ENCODE results near the gene LRRC25.
"Not testable (repeated sequence)": the region's sequence is repeated elsewhere in the genome, so short reads cannot be mapped to it uniquely, and the experiment has no call there.

LRRC25 gene

DNA sequence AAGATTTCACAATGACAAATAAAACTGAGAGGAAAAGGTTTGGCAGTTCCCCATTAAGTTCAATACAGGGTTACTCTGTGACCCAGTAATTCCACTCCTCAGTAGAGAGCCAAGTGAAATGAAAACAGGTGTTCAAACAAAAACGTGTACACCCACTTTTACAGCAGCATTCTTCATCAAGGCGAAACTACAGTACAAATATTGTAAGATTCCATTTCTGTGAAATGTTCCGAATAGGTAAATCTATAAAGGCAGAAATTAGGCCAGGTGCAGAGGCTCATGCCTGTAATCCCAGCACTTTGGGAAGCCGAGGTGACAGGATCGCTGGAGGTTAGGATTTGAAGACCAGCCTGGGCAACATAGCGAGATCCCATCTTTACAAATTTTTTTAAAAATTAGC, 20.4 kb downstream of the LRRC25 start:
- Histone ChIP-seq H3K9me3 (replicated peaks; ENCODE audit: low read length) (no peaks in the 10 kb centered on the region), H3K36me3 (ENCODE audit: insufficient read depth, low read length) (no peaks in the 10 kb centered on the region), H3K4me3 (ENCODE audit: low read length) (no peak overlapping the region), H3K4me1 (ENCODE audit: control insufficient read depth, insufficient read depth, low read length) (peaks cover 35% of the 10 kb centered on the region), H3K27me3 (ENCODE audit: control insufficient read depth, insufficient read depth, low read length) (no peaks in the 10 kb centered on the region), H3K9ac (ENCODE audit: low read depth, low read length) (no peak overlapping the region), H3K4me2 (ENCODE audit: low read length) (no peak overlapping the region)

DNA sequence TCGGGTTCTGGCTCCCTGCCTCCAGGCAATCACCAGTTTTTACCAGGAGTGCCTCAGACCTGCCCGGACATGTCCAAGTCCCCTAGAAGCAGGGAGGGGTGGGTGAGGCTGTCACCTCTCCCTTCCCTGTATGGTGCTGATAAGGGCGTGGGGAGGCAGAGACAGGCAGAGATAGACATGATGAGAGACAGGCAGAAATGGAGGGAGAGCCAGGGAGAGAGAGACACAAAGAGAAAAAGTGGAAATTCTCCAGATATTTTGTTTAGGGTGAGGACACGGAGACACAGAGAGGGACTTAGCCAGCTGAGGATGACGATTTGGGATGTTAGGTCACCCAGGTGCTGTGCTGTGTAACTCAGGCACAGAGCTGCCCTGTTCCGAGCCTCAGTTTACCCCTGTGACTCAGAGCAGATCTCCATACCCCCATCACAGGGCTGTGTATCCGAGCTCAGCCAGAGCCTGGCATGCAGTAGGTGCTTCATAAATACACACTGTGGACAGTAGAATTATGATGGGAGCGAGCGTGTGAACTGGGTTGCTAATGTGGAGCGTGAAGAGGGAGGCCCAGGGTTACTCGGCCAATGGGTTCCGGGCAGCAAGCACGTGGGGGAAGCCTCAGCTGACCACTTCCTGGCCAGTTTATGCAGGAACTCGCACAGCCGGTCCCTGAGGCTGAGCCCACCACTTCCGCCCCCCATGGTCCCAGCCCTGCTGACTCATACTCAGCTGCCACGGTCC, 23.4 kb downstream of the LRRC25 start:
- peak overlapping the region; percentile 0 for H3K4me3 ChIP-seq (ENCODE audit: low read length)
- H3K27me3 ChIP-seq (ENCODE audit: control insufficient read depth, insufficient read depth, low read length) = no peaks in the 10 kb centered on the region
- peaks cover 25% of the 10 kb centered on the region for H3K4me1 ChIP-seq (ENCODE audit: control insufficient read depth, insufficient read depth, low read length)
- peak overlapping the region; percentile 70 for H3K9ac ChIP-seq (ENCODE audit: low read depth, low read length)
- no peaks in the 10 kb centered on the region for H3K9me3 ChIP-seq (replicated peaks; ENCODE audit: low read length)
- H3K36me3 ChIP-seq (ENCODE audit: insufficient read depth, low read length) = no peaks in the 10 kb centered on the region
- H3K4me2 ChIP-seq (ENCODE audit: low read length) = peak overlapping the region; percentile 43

DNA sequence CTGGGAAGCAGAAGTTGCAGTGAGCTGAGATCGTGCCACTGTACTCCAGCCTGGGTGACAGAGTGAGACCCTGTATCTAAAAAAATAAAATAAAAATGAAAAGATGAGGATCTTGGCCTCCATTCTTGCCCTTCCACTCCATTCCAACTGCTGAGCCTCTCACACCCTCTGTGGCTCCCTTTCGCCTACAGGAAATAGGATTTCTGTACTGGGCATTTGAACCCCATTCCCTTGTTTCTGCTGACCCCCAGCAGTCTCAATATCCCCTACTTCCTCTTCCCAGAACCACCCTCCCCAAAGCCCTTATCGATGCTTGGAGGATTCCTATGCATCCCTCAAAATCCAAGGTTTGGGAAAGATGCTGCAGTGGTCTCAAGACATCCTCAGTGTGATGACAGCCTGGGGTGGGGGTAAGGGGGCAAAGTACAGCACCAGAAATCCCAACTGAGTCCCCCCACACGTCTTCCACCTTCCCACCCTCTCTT, 24.0 kb downstream of the LRRC25 start:
- H3K4me3 ChIP-seq (ENCODE audit: low read length) = no peak overlapping the region

DNA sequence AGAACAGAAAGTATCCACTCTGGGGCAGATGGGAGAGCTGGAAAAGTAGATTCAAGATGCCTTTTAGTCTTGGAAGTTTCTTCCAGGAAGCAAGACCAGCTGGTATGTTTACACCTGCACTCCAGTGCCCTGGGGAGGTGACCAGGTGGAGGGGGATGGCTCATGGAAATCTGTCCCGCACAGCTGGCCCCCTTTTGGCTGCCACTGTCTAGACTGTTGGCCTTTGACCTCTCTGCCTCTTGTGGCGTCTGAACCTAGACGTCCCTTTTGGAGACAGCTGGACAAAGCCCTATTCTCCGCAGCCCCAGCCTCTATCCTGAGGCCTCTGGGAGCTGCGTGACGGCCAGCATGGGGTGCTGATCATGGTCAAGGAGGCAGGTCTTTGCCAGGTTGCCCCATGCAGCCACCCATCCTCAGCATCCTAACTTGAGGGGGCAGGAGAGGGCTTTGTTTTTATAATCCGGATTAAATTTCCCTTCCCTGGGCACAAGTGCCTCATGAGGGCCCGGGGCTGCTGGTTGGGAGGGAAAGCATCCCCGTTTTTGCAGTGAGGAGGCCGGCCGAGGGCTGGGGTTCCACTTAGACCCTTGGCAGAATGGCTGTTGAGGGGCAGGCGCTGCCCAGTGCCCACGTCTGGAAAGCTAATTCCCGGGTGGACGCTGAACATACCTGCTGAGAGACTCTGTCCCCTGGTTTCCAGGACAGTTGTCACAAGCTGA, 28.8 kb downstream of the LRRC25 start:
- Histone ChIP-seq H3K36me3 (ENCODE audit: insufficient read depth, low read length) (no peaks in the 10 kb centered on the region), H3K4me2 (ENCODE audit: low read length) (no peak overlapping the region), H3K9ac (ENCODE audit: low read depth, low read length) (no peak overlapping the region), H3K27me3 (ENCODE audit: control insufficient read depth, insufficient read depth, low read length) (no peaks in the 10 kb centered on the region), H3K4me1 (ENCODE audit: control insufficient read depth, insufficient read depth, low read length) (peaks cover 19% of the 10 kb centered on the region), H3K9me3 (replicated peaks; ENCODE audit: low read length) (no peaks in the 10 kb centered on the region), H3K4me3 (ENCODE audit: low read length) (no peak overlapping the region)

More for the DNA sequence above, 24.0 kb downstream of the LRRC25 start:
- Histone ChIP-seq H3K9me3 (replicated peaks; ENCODE audit: low read length) (no peaks in the 10 kb centered on the region), H3K36me3 (ENCODE audit: insufficient read depth, low read length) (no peaks in the 10 kb centered on the region), H3K4me1 (ENCODE audit: control insufficient read depth, insufficient read depth, low read length) (peaks cover 20% of the 10 kb centered on the region), H3K9ac (ENCODE audit: low read depth, low read length) (peak overlapping the region; percentile 70), H3K27me3 (ENCODE audit: control insufficient read depth, insufficient read depth, low read length) (no peaks in the 10 kb centered on the region), H3K4me2 (ENCODE audit: low read length) (no peak overlapping the region)

DNA sequence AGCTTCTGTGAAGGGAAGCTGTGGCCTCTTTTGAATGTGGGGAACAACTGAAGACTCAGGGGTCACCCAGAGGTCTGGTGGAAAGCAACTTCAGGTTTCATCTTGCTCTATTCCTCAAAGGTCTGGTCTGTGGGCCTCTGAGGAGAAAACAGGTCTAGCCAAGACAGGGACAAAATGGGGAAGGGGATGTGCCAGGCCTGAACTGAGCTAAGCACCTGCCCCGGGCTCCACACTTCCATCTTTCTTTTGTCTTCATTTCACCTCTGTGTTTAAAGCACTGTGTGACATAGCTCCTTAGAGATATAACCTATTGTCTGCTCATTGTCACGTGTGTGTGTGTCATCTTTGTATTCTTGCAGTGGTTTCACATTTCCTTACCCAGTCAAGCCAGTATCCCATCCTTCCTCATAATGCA, 31.4 kb downstream of the LRRC25 start:
- Histone ChIP-seq H3K36me3 (ENCODE audit: insufficient read depth, low read length) (no peaks in the 10 kb centered on the region), H3K4me2 (ENCODE audit: low read length) (no peak overlapping the region), H3K4me3 (ENCODE audit: low read length) (no peak overlapping the region), H3K27me3 (ENCODE audit: control insufficient read depth, insufficient read depth, low read length) (no peaks in the 10 kb centered on the region), H3K4me1 (ENCODE audit: control insufficient read depth, insufficient read depth, low read length) (peaks cover 16% of the 10 kb centered on the region), H3K9me3 (replicated peaks; ENCODE audit: low read length) (no peaks in the 10 kb centered on the region), H3K9ac (ENCODE audit: low read depth, low read length) (no peak overlapping the region)

DNA sequence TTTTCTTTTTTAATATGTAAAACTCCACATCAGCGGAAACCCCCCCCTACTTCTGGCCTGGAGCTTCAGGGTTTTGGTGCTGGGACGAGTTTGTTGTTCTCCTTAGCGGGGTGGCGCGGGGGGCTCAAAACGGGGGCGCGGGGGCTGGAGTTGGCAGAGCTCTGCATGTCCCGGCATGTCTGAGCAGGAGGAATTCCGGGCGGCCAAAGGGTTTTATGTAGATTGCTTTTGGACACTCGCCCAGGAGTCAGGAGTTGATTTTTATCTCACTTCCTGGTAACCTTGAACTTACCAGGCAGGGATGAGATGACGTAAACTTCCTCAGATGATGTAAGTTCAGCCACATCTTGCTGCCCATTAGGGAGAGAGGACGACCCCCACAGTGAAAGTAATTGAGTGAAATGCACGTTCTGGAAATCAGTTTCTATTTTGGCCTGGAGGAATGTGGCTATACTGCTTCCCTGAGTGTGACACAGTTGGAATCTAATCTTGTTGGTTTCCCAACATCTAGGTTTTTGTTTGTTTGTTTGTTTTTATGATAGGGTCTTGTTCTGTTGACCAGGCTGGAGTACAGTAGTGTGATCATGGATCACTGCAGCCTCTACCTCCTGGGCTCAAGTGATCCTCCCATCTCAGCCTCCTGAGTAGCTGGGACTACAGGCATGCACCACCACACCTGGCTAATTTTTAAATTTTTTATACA, 32.4 kb downstream of the LRRC25 start:
- Histone ChIP-seq H3K4me3 (ENCODE audit: low read length) (no peak overlapping the region), H3K4me2 (ENCODE audit: low read length) (peak overlapping the region; percentile 59), H3K4me1 (ENCODE audit: control insufficient read depth, insufficient read depth, low read length) (peaks cover 16% of the 10 kb centered on the region), H3K9ac (ENCODE audit: low read depth, low read length) (peak overlapping the region; percentile 66), H3K9me3 (replicated peaks; ENCODE audit: low read length) (no peaks in the 10 kb centered on the region), H3K36me3 (ENCODE audit: insufficient read depth, low read length) (no peaks in the 10 kb centered on the region), H3K27me3 (ENCODE audit: control insufficient read depth, insufficient read depth, low read length) (no peaks in the 10 kb centered on the region)

DNA sequence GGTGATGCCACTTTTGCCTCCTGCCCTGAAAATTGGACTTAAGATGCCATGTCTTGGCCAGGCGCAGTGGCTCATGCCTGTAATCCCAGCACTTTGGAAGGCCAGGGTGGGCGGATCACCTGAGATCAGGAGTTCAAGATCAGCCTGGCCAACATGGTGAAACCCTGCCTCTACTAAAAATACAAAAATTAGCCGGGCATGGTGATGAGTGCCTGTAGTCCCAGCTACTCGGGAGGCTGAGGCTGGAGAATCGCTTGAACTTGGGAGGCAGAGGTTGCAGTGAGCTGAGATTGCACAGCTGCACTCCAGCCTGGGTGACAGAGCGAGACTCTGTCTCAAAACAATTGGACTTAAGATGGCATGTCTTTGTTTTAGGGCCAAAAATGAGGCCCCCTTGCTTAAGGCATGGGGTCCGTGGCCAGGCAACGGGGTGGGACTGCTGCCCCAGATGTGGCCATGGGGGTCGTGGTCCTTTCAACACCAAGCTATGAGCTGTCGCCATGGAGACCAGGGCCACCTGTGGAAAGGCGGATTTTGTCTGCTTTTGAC, 33.1 kb downstream of the LRRC25 start:
- H3K27me3 ChIP-seq (ENCODE audit: control insufficient read depth, insufficient read depth, low read length); H3K9me3 ChIP-seq (replicated peaks; ENCODE audit: low read length); H3K4me3 ChIP-seq (ENCODE audit: low read length); H3K36me3 ChIP-seq (ENCODE audit: insufficient read depth, low read length): not testable (repeated sequence)
- peak overlapping the region; percentile 59 for H3K4me2 ChIP-seq (ENCODE audit: low read length)
- peak overlapping the region; percentile 66 for H3K9ac ChIP-seq (ENCODE audit: low read depth, low read length)
- peaks cover 16% of the 10 kb centered on the region for H3K4me1 ChIP-seq (ENCODE audit: control insufficient read depth, insufficient read depth, low read length)

DNA sequence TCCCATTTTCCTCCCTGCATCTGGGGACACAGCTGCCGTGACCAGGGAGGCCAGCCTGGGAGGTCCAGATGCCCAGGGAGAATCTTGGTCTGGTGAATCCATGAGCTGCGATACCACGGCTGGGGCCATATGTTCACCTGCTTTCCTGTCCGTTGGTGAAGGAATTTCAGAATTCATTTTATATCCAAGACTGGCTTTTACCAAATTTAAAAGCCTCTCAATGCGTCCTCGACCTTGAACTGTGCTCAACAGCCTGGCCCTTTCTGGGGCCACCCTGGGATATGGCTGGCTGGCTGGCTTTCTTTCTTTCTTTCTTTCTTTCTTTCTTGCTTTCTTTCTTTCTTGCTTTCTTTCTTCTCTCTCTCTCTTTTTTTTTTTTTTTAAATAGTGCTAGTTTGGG, 33.6 kb downstream of the LRRC25 start:
- H3K27me3 ChIP-seq (ENCODE audit: control insufficient read depth, insufficient read depth, low read length) = no peaks in the 10 kb centered on the region
- peaks cover 16% of the 10 kb centered on the region for H3K4me1 ChIP-seq (ENCODE audit: control insufficient read depth, insufficient read depth, low read length)
- H3K4me2 ChIP-seq (ENCODE audit: low read length) = no peak overlapping the region
- no peak overlapping the region for H3K9ac ChIP-seq (ENCODE audit: low read depth, low read length)
- H3K9me3 ChIP-seq (replicated peaks; ENCODE audit: low read length) = no peaks in the 10 kb centered on the region
- H3K36me3 ChIP-seq (ENCODE audit: insufficient read depth, low read length) = no peaks in the 10 kb centered on the region
- H3K4me3 ChIP-seq (ENCODE audit: low read length) = no peak overlapping the region

DNA sequence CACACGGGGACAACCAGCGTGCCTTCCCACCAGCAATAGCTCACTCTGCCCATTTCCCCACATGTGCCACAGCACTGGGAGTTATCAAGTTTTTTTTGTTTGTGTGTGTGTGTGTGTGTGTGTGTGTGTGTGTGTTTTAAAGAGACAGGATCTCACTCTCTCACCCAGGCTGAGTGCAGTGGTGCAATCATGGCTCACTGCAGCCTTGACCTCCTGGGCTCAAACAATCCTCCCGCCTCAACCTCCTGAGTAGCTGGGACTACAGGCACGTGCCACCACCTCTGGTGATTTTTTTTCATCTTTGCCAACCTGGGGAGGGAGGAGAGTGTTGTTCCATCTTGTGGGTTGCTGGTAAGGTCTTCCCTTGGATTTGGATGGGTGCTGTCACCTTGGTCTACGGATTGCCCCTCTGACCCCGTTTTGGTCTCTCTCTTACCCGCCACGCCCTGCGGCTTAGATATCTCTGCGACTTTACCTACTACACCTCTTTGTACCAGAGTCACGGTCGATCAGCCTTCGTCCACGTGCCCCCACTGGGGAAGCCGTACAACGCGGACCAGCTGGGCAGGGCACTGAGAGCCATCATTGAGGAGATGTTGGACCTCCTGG, 34.4 kb downstream of the LRRC25 start:
- Histone ChIP-seq H3K9me3 (replicated peaks; ENCODE audit: low read length) (no peaks in the 10 kb centered on the region), H3K4me1 (ENCODE audit: control insufficient read depth, insufficient read depth, low read length) (peaks cover 16% of the 10 kb centered on the region), H3K9ac (ENCODE audit: low read depth, low read length) (no peak overlapping the region), H3K36me3 (ENCODE audit: insufficient read depth, low read length) (no peaks in the 10 kb centered on the region), H3K4me2 (ENCODE audit: low read length) (no peak overlapping the region), H3K27me3 (ENCODE audit: control insufficient read depth, insufficient read depth, low read length) (no peaks in the 10 kb centered on the region), H3K4me3 (ENCODE audit: low read length) (no peak overlapping the region)

DNA sequence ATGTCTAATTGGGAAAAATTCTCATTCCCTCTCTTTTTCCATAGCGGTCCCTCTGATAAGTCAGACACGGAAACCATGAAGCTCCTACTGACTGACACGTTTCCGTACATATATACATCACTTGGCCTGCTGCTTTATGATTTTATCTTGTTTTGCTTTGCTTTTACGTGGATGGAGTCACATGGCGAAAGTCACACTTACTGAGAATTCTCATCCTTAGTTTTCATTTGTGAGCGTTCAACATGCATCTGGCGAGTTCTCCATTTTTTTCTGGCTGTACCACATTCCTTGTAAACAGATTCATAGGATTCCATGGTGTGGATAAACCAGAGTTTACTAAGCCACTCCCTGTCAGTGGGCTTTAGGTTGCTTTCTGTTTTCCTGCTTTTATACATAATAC, 35.8 kb downstream of the LRRC25 start:
- peaks cover 11% of the 10 kb centered on the region for H3K36me3 ChIP-seq (ENCODE audit: insufficient read depth, low read length)

DNA sequence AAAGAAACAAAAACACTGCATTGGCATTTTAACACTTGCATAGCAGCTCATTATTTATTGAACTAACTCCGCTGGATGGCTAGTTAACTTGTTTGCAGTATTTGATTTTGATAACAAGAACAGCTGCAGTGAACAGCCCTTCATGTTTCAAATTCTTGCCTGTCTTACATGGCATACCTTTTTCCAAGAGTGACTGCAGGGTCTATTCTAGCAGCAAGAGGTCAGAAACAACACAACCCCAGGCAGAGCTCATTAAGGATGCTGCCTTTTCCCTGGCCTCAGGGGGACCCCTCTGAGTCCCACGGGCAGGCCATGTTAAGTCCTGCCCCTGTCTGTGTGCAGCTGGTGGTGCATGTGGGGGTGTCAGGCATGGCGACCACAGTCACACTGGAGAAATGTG, 40.4 kb downstream of the LRRC25 start:
- Histone ChIP-seq H3K4me3 (ENCODE audit: low read length) (no peak overlapping the region), H3K4me2 (ENCODE audit: low read length) (no peak overlapping the region)

More for the DNA sequence above, 35.8 kb downstream of the LRRC25 start:
- Histone ChIP-seq H3K4me1 (ENCODE audit: control insufficient read depth, insufficient read depth, low read length) (peaks cover 16% of the 10 kb centered on the region), H3K4me3 (ENCODE audit: low read length) (no peak overlapping the region), H3K9ac (ENCODE audit: low read depth, low read length) (no peak overlapping the region), H3K9me3 (replicated peaks; ENCODE audit: low read length) (no peaks in the 10 kb centered on the region), H3K4me2 (ENCODE audit: low read length) (no peak overlapping the region), H3K27me3 (ENCODE audit: control insufficient read depth, insufficient read depth, low read length) (no peaks in the 10 kb centered on the region)

More for the DNA sequence above, 40.4 kb downstream of the LRRC25 start:
- no peaks in the 10 kb centered on the region for H3K9me3 ChIP-seq (replicated peaks; ENCODE audit: low read length)
- no peaks in the 10 kb centered on the region for H3K4me1 ChIP-seq (ENCODE audit: control insufficient read depth, insufficient read depth, low read length)
- no peak overlapping the region for H3K9ac ChIP-seq (ENCODE audit: low read depth, low read length)
- H3K27me3 ChIP-seq (ENCODE audit: control insufficient read depth, insufficient read depth, low read length) = no peaks in the 10 kb centered on the region
- peaks cover 13% of the 10 kb centered on the region for H3K36me3 ChIP-seq (ENCODE audit: insufficient read depth, low read length)
